Neuronal stem cell (in vitro differentiated cells): Measurements from ENCODE around the gene RIC1.
"Not testable (repeated sequence)": the region's sequence is repeated elsewhere in the genome, so short reads cannot be mapped to it uniquely, and the experiment has no call there.

Experiments
- DNase-seq: peaks from one replicate; pipeline ENCODE4 v3.0.0-alpha.2; 2013; ENCODE audit warnings: low spot score
- H2AFZ ChIP-seq: one replicate; pipeline ENCODE4 v1.6.1; 2013; ENCODE audit warnings: mild to moderate bottlenecking, low read length, inconsistent platforms
- H2AK5ac ChIP-seq: 2 replicates; pipeline ENCODE4 v1.6.1; 2013; ENCODE audit warnings: low read depth, mild to moderate bottlenecking, inconsistent platforms, low read length, moderate library complexity, mixed read lengths
- H2BK120ac ChIP-seq: 2 replicates; pipeline ENCODE4 v1.6.1; 2013; ENCODE audit warnings: low read depth, mild to moderate bottlenecking, inconsistent platforms, low read length, moderate library complexity, mixed read lengths
- H2BK12ac ChIP-seq: one replicate; pipeline ENCODE4 v1.6.1; 2013; ENCODE audit warnings: low read length, inconsistent platforms
- H2BK15ac ChIP-seq: 2 replicates; pipeline ENCODE4 v1.6.1; 2013; ENCODE audit warnings: mild to moderate bottlenecking, low read length, inconsistent platforms, mixed read lengths
- H2BK5ac ChIP-seq: one replicate; pipeline ENCODE4 v1.6.1; 2013; ENCODE audit warnings: inconsistent platforms, mild to moderate bottlenecking, low read length, moderate library complexity
- H3K14ac ChIP-seq: one replicate; pipeline ENCODE4 v1.6.1; 2013; ENCODE audit warnings: low read length, inconsistent platforms
- H3K18ac ChIP-seq: 2 replicates; pipeline ENCODE4 v1.6.1; 2013; ENCODE audit warnings: low read length, inconsistent platforms
- H3K23ac ChIP-seq: 2 replicates; pipeline ENCODE4 v1.6.1; 2013; ENCODE audit warnings: low read depth, mild to moderate bottlenecking, mixed read lengths, low read length, inconsistent platforms; ENCODE audit not compliant: poor library complexity
- H3K27ac ChIP-seq: replicated peaks from 3 replicates; pipeline ENCODE4 v1.5.1; 2013; ENCODE audit warnings: low read length, inconsistent platforms
- H3K27me3 ChIP-seq, 3 experiments: 2 replicates each; pipeline ENCODE4 v1.6.1; 2013; ENCODE audit warnings: low read length in 3 of 3, mild to moderate bottlenecking in 2 of 3, inconsistent platforms in 1 of 3, low read depth in 1 of 3, mixed read lengths in 1 of 3, moderate library complexity in 1 of 3; ENCODE audit not compliant: control insufficient read depth in 3 of 3, insufficient read depth in 3 of 3
- H3K36me3 ChIP-seq, 2 donors: replicated peaks in 1 of 2; 2 replicates each; pipeline ENCODE4 v1.6.1; 2013; ENCODE audit warnings: low read length in 2 of 2; ENCODE audit not compliant: control insufficient read depth in 2 of 2, insufficient read depth in 2 of 2
- H3K4ac ChIP-seq: 2 replicates; pipeline ENCODE4 v1.6.1; 2013; ENCODE audit warnings: inconsistent platforms, mild to moderate bottlenecking, low read length, moderate library complexity
- H3K4me1 ChIP-seq, 2 donors: 1 replicate in 1 of 2; 2 replicates in 1 of 2; pipeline ENCODE4 v1.6.1; 2013; ENCODE audit warnings: low read length in 2 of 2, low read depth in 1 of 2; ENCODE audit not compliant: control insufficient read depth in 2 of 2, insufficient read depth in 1 of 2
- H3K4me2 ChIP-seq: one replicate; pipeline ENCODE4 v1.6.1; 2013; ENCODE audit warnings: mild to moderate bottlenecking, low read length, inconsistent platforms; ENCODE audit not compliant: insufficient read depth, poor library complexity, severe bottlenecking
- H3K4me3 ChIP-seq, 2 donors: 2 replicates each; pipeline ENCODE4 v1.5.1; 2013; ENCODE audit warnings: low read length in 2 of 2, mild to moderate bottlenecking in 2 of 2, inconsistent platforms in 1 of 2, moderate library complexity in 1 of 2
- H3K79me1 ChIP-seq: one replicate; pipeline ENCODE4 v1.6.1; 2013; ENCODE audit warnings: low read depth, mild to moderate bottlenecking, inconsistent platforms, low read length, moderate library complexity
- H3K9ac ChIP-seq: one replicate; pipeline ENCODE4 v1.6.1; 2013; ENCODE audit warnings: mild to moderate bottlenecking, low read depth, low read length, inconsistent platforms; ENCODE audit not compliant: poor library complexity
- H3K9me3 ChIP-seq, 2 donors: replicated peaks in 1 of 2; 2 replicates each; pipeline versions ENCODE3 to v1.6.1; 2013; ENCODE audit warnings: low read length in 2 of 2, mild to moderate bottlenecking in 2 of 2, inconsistent platforms in 1 of 2, low read depth in 1 of 2, mixed read lengths in 1 of 2, moderate library complexity in 1 of 2; ENCODE audit not compliant: control insufficient read depth in 2 of 2, insufficient read depth in 1 of 2
- H4K8ac ChIP-seq: one replicate; pipeline ENCODE4 v1.6.1; 2013; ENCODE audit warnings: low read depth, mild to moderate bottlenecking, inconsistent platforms, low read length, moderate library complexity
- H4K91ac ChIP-seq: one replicate; pipeline ENCODE4 v1.6.1; 2013; ENCODE audit warnings: low read length, low read depth, mild to moderate bottlenecking, inconsistent platforms; ENCODE audit not compliant: poor library complexity
- WGBS, 2 donors: extraction: QIAGEN DNeasy Blood & Tissue Kit; methylation state at CpG; one replicate each; pipeline ENCODE4 v1.1.7; 2013; ENCODE audit warnings: missing lambda C conversion rate in 2 of 2, mixed read lengths in 1 of 2; ENCODE audit not compliant: insufficient read length in 2 of 2, insufficient replicate concordance in 1 of 2; ENCODE audit errors: extremely low coverage in 2 of 2; 5-methylcytosine and 5-hydroxymethylcytosine counted together

Gene RIC1

GRCh38 chr9:5670079-5670478 is 41.2 kb downstream of the RIC1 start:
- Histone ChIP-seq H3K79me1 (no peaks in the 10 kb centered on the region), H3K9me3 (peaks cover 2 to 12% of the 10 kb centered on the region in 2 donors), H2BK5ac (no peak overlapping the region), H2BK15ac (no peak overlapping the region), H2AFZ (no peak overlapping the region), H3K4me2 (no peak overlapping the region), H4K8ac (no peak overlapping the region), H3K18ac (no peak overlapping the region), H3K23ac (no peak overlapping the region), H4K91ac (no peak overlapping the region), H3K4ac (no peak overlapping the region), H3K9ac (no peak overlapping the region), H3K4me1 (no peaks in the 10 kb centered on the region), H2BK12ac (no peak overlapping the region), H3K4me3 (no peak overlapping the region), H2AK5ac (no peak overlapping the region), H3K27me3 (no peaks in the 10 kb centered on the region), H2BK120ac (no peak overlapping the region), H3K14ac (no peak overlapping the region), H3K36me3 (peaks cover 0 to 14% of the 10 kb centered on the region in 2 donors), H3K27ac (no peak overlapping the region)
- DNase-seq: no peak
- no CpG with 5 or more reads among the region's 2 CpGs for WGBS, 2 donors

GRCh38 chr9:5671711-5672353 is 42.9 kb downstream of the RIC1 start:
- Histone ChIP-seq H3K27me3 (no peaks in the 10 kb centered on the region), H2BK5ac (no peak overlapping the region), H3K23ac (no peak overlapping the region), H4K8ac (no peak overlapping the region), H3K79me1 (no peaks in the 10 kb centered on the region), H3K14ac (no peak overlapping the region), H3K9me3 (peaks cover 2 to 9% of the 10 kb centered on the region in 2 donors), H3K4me1 (no peaks in the 10 kb centered on the region), H2AK5ac (no peak overlapping the region), H3K36me3 (peaks cover 0 to 4% of the 10 kb centered on the region in 2 donors), H2BK120ac (no peak overlapping the region), H2BK15ac (no peak overlapping the region), H3K4ac (no peak overlapping the region), H3K9ac (no peak overlapping the region), H3K4me3 (no peak overlapping the region), H2AFZ (no peak overlapping the region), H3K27ac (no peak overlapping the region), H2BK12ac (no peak overlapping the region), H3K18ac (no peak overlapping the region), H3K4me2 (no peak overlapping the region), H4K91ac (no peak overlapping the region)
- WGBS, 2 donors: no CpG with 5 or more reads among the region's 3 CpGs
- DNase-seq: no peak

- not testable (repeated sequence) for H3K36me3 ChIP-seq, H4K91ac ChIP-seq, DNase-seq, H2AFZ ChIP-seq, H3K18ac ChIP-seq, H2BK12ac ChIP-seq, H4K8ac ChIP-seq, H3K9ac ChIP-seq, H3K9me3 ChIP-seq, H3K4me2 ChIP-seq, H2BK120ac ChIP-seq, H3K27me3 ChIP-seq, H3K4me3 ChIP-seq, H3K79me1 ChIP-seq, H3K4me1 ChIP-seq, H3K27ac ChIP-seq, H2AK5ac ChIP-seq, H2BK15ac ChIP-seq, H2BK5ac ChIP-seq, H3K14ac ChIP-seq, H3K23ac ChIP-seq, H3K4ac ChIP-seq
- WGBS, 2 donors: no CpG with 5 or more reads among the region's 11 CpGs
These were observed 46.1 kb downstream of the RIC1 start for GRCh38 chr9:5675046-5675445.

DNA sequence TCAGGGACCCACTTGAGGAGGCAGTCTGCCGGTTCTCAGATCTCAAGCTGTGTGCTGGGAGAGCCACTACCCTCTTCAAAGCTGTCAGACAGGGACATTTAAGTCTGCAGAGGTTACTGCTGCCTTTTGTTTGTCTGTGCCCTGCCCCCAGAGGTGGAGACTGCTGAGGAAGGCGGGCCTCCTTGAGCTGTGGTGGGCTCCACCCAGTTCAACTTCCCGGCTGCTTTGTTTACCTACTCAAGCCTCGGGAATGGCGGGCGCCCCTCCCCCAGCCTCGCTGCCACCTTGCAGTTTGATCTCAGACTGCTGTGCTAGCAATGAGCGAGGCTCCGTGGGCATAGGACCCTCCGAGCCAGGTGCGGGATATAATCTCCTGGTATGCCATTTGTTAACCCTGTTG is 54.7 kb downstream of the RIC1 start:
- H2BK15ac ChIP-seq, H2AK5ac ChIP-seq, H4K91ac ChIP-seq, H2BK5ac ChIP-seq, H3K9me3 ChIP-seq, H3K4me2 ChIP-seq, H3K14ac ChIP-seq, H2BK12ac ChIP-seq, H3K27ac ChIP-seq, H3K79me1 ChIP-seq, H2AFZ ChIP-seq, H3K23ac ChIP-seq, H3K4ac ChIP-seq, H3K9ac ChIP-seq, H3K4me3 ChIP-seq, H4K8ac ChIP-seq, H3K18ac ChIP-seq, DNase-seq, H3K27me3 ChIP-seq, H3K4me1 ChIP-seq, H2BK120ac ChIP-seq, H3K36me3 ChIP-seq: not testable (repeated sequence)
- WGBS, 2 donors: no CpG with 5 or more reads among the region's 11 CpGs
